GM23338 (cell line): ENCODE measurements around the gene CYS1. TPM values are rescaled to one million over a fixed set of nuclear protein-coding genes. Genes with fewer than 3 reads are reported as not detected.

Experiments used
- ATAC-seq: fragments of 200-7000 bp; cut with Tn5 transposase; 3 replicates; pipeline ENCODE4 v1.9.1; 2020
- DNase-seq: peaks from one replicate; pipeline ENCODE4 v3.0.0-alpha.2; 2015; ENCODE audit warnings: low spot score
- H2AFZ ChIP-seq: fragments of 200-600 bp; sonication (generic); 2 replicates; pipeline ENCODE4 v1.8.0; 2016; ENCODE audit warnings: antibody characterized with exemption, mild to moderate bottlenecking, moderate library complexity
- H3F3A ChIP-seq: fragments of 200-600 bp; sonication (generic); replicated peaks from 2 replicates; pipeline ENCODE4 v1.8.0; 2017; ENCODE audit warnings: antibody characterized with exemption, mixed run types, low read depth
- H3K27ac ChIP-seq: fragments of 200-600 bp; sonication (generic); 2 replicates; pipeline ENCODE4 v1.6.1; 2016; ENCODE audit warnings: low read depth
- H3K27me3 ChIP-seq: fragments of 200-600 bp; sonication (generic); 2 replicates; pipeline ENCODE4 v1.8.0; 2016; ENCODE audit warnings: mild to moderate bottlenecking, mixed run types, moderate library complexity; ENCODE audit not compliant: insufficient read depth
- H3K36me3 ChIP-seq: fragments of 200-600 bp; sonication (generic); 2 replicates; pipeline ENCODE4 v1.8.0; 2016; ENCODE audit warnings: mild to moderate bottlenecking; ENCODE audit not compliant: insufficient read depth
- H3K4me1 ChIP-seq: fragments of 200-600 bp; sonication (generic); 2 replicates; pipeline ENCODE4 v1.8.0; 2016; ENCODE audit warnings: mild to moderate bottlenecking, moderate library complexity; ENCODE audit not compliant: insufficient read depth
- H3K4me2 ChIP-seq: fragments of 200-600 bp; sonication (generic); 2 replicates; pipeline ENCODE4 v1.7.1; 2017; ENCODE audit warnings: mixed run types
- H3K4me3 ChIP-seq: fragments of 200-600 bp; sonication (generic); 2 replicates; pipeline ENCODE4 v1.6.1; 2016; ENCODE audit warnings: mixed run types
- H3K79me2 ChIP-seq: fragments of 200-600 bp; sonication (generic); replicated peaks from 2 replicates; pipeline ENCODE4 v1.8.0; 2017; ENCODE audit warnings: mild to moderate bottlenecking; ENCODE audit not compliant: insufficient read depth
- H3K9me2 ChIP-seq: fragments of 200-600 bp; sonication (generic); 2 replicates; pipeline ENCODE4 v1.8.0; 2017; ENCODE audit not compliant: insufficient read depth
- H4K20me1 ChIP-seq: fragments of 200-600 bp; sonication (generic); replicated peaks from 2 replicates; pipeline ENCODE4 v1.8.0; 2017; ENCODE audit warnings: mild to moderate bottlenecking; ENCODE audit not compliant: insufficient read depth
- H3K27ac Mint-ChIP-seq: 2 replicates; pipeline ENCODE4 v1.8.0; 2020; ENCODE audit warnings: inconsistent platforms, mild to moderate bottlenecking, moderate library complexity, mixed read lengths
- H3K27me3 Mint-ChIP-seq: 3 replicates; pipeline ENCODE4 v1.8.0; 2022; ENCODE audit warnings: low read depth, mild to moderate bottlenecking, moderate library complexity, mixed read lengths, inconsistent platforms; ENCODE audit not compliant: insufficient read depth, poor library complexity
- H3K36me3 Mint-ChIP-seq: 3 replicates; pipeline ENCODE4 v1.8.0; 2021; ENCODE audit warnings: low read depth, mild to moderate bottlenecking, inconsistent platforms, moderate library complexity, mixed read lengths
- H3K4me1 Mint-ChIP-seq: 3 replicates; pipeline ENCODE4 v1.8.0; 2020; ENCODE audit warnings: mild to moderate bottlenecking, inconsistent platforms, mixed read lengths
- H3K4me3 Mint-ChIP-seq: 3 replicates; pipeline ENCODE4 v1.8.0; 2021; ENCODE audit warnings: moderate library complexity, mild to moderate bottlenecking, inconsistent platforms, mixed read lengths
- H3K9me3 Mint-ChIP-seq: 3 replicates; pipeline ENCODE4 v1.8.0; 2020; ENCODE audit warnings: moderate library complexity, mild to moderate bottlenecking, inconsistent platforms, mixed read lengths
- CTCF ChIP-seq, 2 experiments: fragments of 200-600 bp in 1 of 2; sonication (generic) in 1 of 2; conservative IDR thresholded peaks; 2 replicates each; pipeline versions ENCODE4 v1.5.1 to v1.6.1; 2016 to 2017; ENCODE audit warnings: antibody characterized with exemption in 2 of 2, low read depth in 2 of 2, mild to moderate bottlenecking in 2 of 2, moderate library complexity in 1 of 2
- ETS1 ChIP-seq: IDR thresholded peaks from 2 replicates; pipeline ENCODE4 v1.6.1; 2016; ENCODE audit warnings: antibody characterized with exemption
- EZH2 ChIP-seq: fragments of 200-600 bp; sonication (generic); IDR thresholded peaks from one replicate; pipeline ENCODE4 v1.8.0; 2017; ENCODE audit warnings: antibody characterized with exemption, mild to moderate bottlenecking, low read depth; ENCODE audit not compliant: unreplicated experiment
- EZH2phosphoT487 ChIP-seq: fragments of 200-600 bp; sonication (generic); IDR thresholded peaks from one replicate; pipeline ENCODE4 v1.8.1; 2018; ENCODE audit warnings: antibody characterized with exemption; ENCODE audit not compliant: unreplicated experiment
- JUNB ChIP-seq: IDR thresholded peaks from one replicate; pipeline ENCODE4 v1.6.1; 2016; ENCODE audit warnings: antibody characterized with exemption; ENCODE audit not compliant: unreplicated experiment
- POLR2AphosphoS5 ChIP-seq: IDR thresholded peaks from 2 replicates; pipeline ENCODE4 v1.6.1; 2016; ENCODE audit warnings: antibody characterized with exemption, low read depth
- STAT1 ChIP-seq: IDR thresholded peaks from one replicate; pipeline ENCODE4 v1.6.1; 2016; ENCODE audit warnings: antibody characterized with exemption; ENCODE audit not compliant: unreplicated experiment
- ZNF462 ChIP-seq: fragments of 250-450 bp; sonication (Bioruptor Pico); IDR thresholded peaks from 2 replicates; pipeline ENCODE4 v1.5.0; 2020; ENCODE audit warnings: mild to moderate bottlenecking, moderate library complexity
- polyA plus RNA-seq: library from polyadenylated mRNA; unstranded; fragments of >200 nt; fragmentation: Nextera tagmentation; extraction: Ambion mirVana; gene quantifications from 2 replicates; pipeline ENCODE4 v1.2.1, GENCODE V29; 2016
- total RNA-seq: library from RNA; depleted of rRNA; stranded (reverse); fragments of >200 nt; shearing (Covaris generic); gene quantifications from 2 replicates; pipeline ENCODE4 v1.2.3, GENCODE V29; 2014

Gene CYS1
- total and polyA plus RNA-seq, 2 experiments from 2014 or later = 0.31 to 0.32 TPM

- Mint-ChIP-seq H3K27ac (no peak overlapping the region), H3K36me3 (peaks cover 20% of the 10 kb centered on the region), H3K9me3 (peaks cover 12% of the 10 kb centered on the region), H3K4me3 (peak overlapping the region; percentile 79), H3K4me1 (peaks cover 3% of the 10 kb centered on the region; the same call in 1 of the 3 replicates), H3K27me3 (peaks cover 48% of the 10 kb centered on the region)
- Histone ChIP-seq H3K27me3 (peaks cover 22% of the 10 kb centered on the region), H3K4me1 (peaks cover 6% of the 10 kb centered on the region), H3K79me2 (no peaks in the 10 kb centered on the region), H3K4me3 (no peak overlapping the region; the same call in 1 of the 2 replicates), H2AFZ (no peak overlapping the region), H3K36me3 (no peaks in the 10 kb centered on the region), H3K4me2 (peak overlapping the region; percentile 87), H3F3A (0 out of 2 replicates have a peak, but pooled peaks cover 5% of the 10 kb centered on the region), H3K9me2 (no peaks in the 10 kb centered on the region), H3K27ac (no peak overlapping the region), H4K20me1 (0 out of 2 replicates have a peak, but pooled peaks cover 2% of the 10 kb centered on the region)
- DNase-seq (no peak), ATAC-seq (no peak)
- TF ChIP-seq EZH2phosphoT487 (no peak), CTCF (conservative IDR thresholded peaks at IDR 0.05; ENCODE audit: low read depth in 2 of 2) (0 out of 4 replicates have a peak, but pooled peaks of 1 of the 2 experiments have one; percentile 24)
Measured at GRCh38 chr2:10041711-10042110, 38.5 kb downstream of the CYS1 start.

- Mint-ChIP-seq H3K27me3 (peaks cover 40% of the 10 kb centered on the region), H3K4me3 (no peak overlapping the region), H3K4me1 (peaks cover 3% of the 10 kb centered on the region; the same call in 1 of the 3 replicates), H3K9me3 (peaks cover 8% of the 10 kb centered on the region), H3K27ac (no peak overlapping the region), H3K36me3 (peaks cover 10% of the 10 kb centered on the region)
- no peak overlapping the region for H3K27ac ChIP-seq
- peaks cover 22% of the 10 kb centered on the region for H3K27me3 ChIP-seq
- H3K4me2 ChIP-seq = no peak overlapping the region
- no peaks in the 10 kb centered on the region for H3K36me3 ChIP-seq
- H3K4me3 ChIP-seq = no peak overlapping the region
- 0 out of 2 replicates have a peak, but pooled peaks cover 2% of the 10 kb centered on the region for H4K20me1 ChIP-seq
- no peak overlapping the region for H2AFZ ChIP-seq
- H3K4me1 ChIP-seq = peaks cover 6% of the 10 kb centered on the region
- 0 out of 2 replicates have a peak, but pooled peaks cover 5% of the 10 kb centered on the region for H3F3A ChIP-seq
- no peaks in the 10 kb centered on the region for H3K79me2 ChIP-seq
- no peaks in the 10 kb centered on the region for H3K9me2 ChIP-seq
- no peak for DNase-seq
- no peak for ATAC-seq
- TF ChIP-seq CTCF (conservative IDR thresholded peaks at IDR 0.05; ENCODE audit: low read depth in 2 of 2) (no peak), POLR2AphosphoS5 (no peak), JUNB (no peak), STAT1 (no peak), EZH2 (no peak), ZNF462 (CRISPR knock-in tag) (no peak), ETS1 (no peak)
Measured at GRCh38 chr2:10039658-10040410, 40.4 kb downstream of the CYS1 start.
